HG03025 (cell line): ENCODE measurements around the gene RNF175.

Experiments
- ATAC-seq: cut with Tn5 transposase; IDR thresholded peaks from one replicate; pipeline ENCODE4 v1.9.1; 2021; ENCODE audit warnings: mild to moderate bottlenecking, moderate library complexity; ENCODE audit not compliant: unreplicated experiment, low FRiP score

Gene RNF175

GRCh38 chr4:153759407-153760316 is at the start of gene RNF175:
RNF175 (minus strand) TSS chr4:153760024; CDS start chr4:153759862, 162 bp downstream.
- ATAC-seq, result no peak

GRCh38 chr4:153809307-153809706 is 49.5 kb upstream of the RNF175 start:
- no peak for ATAC-seq

DNA sequence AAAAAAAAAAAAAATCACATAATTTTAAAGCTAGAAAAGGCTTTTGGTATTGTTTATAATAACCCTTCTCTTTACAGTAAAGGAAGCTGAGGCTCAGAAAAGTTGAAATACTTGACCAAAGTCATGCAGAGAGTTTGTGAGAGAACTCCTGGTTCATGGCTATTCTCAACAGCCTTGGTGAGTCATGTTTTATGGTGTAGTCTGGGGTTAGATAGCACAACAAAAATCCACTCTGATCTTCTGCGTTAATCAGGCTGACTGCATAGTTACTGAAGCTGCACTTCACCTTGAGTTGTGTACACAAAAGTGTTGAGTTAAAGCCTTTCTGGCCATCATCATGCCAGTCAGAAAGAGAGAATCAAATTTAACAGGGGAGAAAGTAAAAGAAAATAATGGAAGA is 48.4 kb upstream of the RNF175 start:
- no peak for ATAC-seq

- ATAC-seq, result no peak
Observed at GRCh38 chr4:153806073-153806472, 46.2 kb upstream of the RNF175 start.

GRCh38 chr4:153804722-153805121 is 44.9 kb upstream of the RNF175 start:
- ATAC-seq, result no peak

DNA sequence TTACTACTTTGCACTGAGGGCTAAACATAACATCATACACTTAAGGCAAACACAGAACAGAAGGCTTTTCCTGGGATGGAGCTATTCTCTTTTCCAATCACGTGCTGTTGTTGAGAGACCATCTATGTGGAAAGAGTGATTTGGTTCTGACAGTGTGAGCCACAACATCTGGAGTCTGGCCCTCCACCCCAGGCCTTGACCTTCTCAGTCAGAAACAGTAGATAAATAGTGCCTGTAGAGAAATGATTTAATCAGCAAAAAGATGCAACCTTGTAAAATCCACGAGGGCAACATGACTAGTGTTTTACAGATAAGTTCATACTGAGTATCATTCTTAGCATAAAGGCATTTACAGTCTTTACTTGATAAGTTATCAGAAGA is 39.9 kb upstream of the RNF175 start:
- ATAC-seq, result no peak

GRCh38 chr4:153798901-153799693 is 39.3 kb upstream of the RNF175 start:
- no peak for ATAC-seq

DNA sequence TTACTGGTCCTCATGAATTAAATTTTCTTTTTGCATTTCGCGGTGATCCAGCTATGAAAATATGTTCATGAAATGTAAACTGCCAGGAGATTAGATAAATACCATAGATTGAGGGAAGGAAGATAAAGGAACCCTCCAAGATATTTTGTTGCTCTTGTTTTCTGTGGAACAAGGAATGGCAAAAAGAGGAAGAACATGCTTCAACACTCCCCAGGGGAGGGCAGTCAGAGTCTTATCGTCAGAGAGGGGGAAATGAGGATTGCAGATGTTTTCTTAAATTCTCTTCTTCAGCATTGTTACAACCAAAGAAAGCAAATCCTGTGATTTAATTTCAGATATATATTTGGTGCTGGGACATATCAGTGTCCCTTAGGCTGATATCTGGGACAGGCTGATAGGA is 38.6 kb upstream of the RNF175 start:
- ATAC-seq, result no peak

DNA sequence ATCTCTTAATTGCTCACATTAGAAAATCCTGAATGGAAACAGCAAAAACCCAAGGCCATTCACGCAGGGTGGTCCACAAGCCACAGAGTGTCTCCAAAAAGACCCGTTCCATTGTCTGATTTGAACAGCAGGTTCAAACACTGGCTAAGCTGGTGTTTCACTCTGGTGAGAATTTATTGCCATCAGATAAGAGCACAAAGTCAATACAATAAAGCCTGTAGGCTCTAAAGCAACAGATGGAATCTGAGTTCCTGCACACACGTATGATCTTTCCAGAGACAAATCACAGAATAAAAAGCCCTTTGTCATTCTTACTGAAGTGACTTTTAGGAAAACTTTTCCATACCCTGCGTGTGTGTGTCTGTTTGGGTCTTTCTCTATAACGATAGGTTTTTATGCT is 34.2 kb upstream of the RNF175 start:
- no peak for ATAC-seq

DNA sequence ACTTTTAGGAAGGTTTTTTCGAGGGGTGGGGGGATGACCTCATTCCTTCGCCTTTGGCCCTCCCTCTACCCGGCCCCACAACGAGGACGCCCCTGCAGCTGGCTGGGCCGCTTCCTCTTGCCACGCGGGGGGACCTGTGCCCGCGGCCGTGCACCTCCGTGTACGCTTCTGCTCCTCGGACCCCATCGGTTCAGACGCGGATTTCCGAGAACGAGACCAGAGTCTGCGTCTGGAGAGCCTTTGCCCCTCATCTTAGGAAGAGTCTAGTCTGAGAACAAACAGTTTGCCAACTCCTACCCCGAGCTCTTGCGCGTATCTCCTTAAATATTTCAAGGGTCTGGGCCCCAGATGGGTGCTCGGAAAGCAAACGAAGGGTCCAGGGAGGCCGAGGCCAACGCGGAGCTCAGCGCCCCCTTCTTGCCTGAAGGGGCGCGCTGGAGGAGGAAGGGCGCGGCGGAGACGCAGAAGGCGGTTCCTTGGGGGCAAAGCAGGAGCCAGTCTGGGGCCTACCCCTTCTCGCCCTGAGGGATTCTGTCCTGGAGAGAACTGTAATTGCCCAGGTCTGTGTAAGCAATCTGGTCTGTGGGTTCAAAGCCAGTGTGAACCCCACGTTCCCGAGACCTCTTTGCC is 32.9 kb upstream of the RNF175 start:
- ATAC-seq, result no peak

DNA sequence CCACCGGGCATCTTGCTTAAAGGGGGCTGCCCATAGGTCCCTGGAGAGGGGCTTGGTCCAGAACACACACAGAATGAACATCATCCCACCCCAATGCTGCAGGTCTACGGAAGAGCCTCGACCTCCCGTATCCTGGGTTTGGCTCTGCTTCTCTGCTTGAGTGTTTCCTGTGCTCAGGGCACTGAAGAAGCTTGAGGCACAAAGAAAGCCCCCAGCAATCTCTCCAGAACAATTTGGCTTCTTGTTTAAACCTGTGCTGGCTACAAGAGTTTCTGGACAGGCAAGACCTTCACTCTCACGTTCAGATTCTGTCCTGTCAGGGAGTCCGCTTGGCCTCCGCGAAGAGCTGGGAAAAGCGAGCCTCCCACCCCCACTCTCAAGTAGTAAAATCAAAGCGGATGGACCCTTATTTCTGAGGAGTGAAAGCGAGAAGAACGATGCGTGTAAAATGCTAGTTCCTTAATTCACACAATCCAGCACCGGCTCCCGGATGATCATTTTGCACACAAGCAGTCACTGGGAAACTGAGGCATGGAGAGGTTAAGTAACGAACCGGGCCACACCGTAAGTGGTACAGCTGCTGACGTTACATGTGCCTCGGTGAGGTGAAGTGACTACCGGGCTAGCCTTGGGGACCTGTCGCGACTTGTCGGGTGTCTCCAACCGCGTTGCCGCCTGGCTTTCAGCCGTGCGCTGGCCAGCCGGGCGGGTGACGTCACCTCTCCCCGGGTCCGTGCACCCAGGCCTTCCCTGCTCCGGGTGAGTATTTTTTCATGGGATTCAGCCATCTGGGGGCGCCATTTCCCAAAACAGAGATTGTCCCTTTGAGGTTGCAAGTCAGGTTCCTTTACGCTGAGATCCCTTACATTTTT is 32.2 kb upstream of the RNF175 start:
- no peak for ATAC-seq

GRCh38 chr4:153790962-153791551 is 31.2 kb upstream of the RNF175 start:
- peak; percentile 45 for ATAC-seq

DNA sequence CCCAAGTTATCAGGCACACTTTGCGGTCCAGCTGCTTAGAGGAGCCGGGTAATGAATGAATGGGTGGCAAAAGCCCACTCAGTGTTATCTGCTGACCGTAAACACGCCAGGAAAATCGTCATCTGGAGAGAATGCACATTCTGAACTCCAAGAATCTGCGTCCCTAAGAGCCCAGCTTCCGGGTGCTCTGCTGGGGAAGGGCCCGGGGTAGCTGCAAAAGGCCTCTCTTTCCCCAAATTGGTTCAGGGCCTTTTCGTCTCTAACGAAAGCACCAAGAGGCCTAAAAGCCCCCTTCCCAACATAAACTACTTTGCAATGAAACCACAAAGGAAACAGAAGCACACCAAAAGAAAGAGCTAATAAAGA is 30.7 kb upstream of the RNF175 start:
- ATAC-seq, result no peak

GRCh38 chr4:153789741-153790499 is 30.1 kb upstream of the RNF175 start:
- ATAC-seq, result no peak

- ATAC-seq, result no peak
Observed at GRCh38 chr4:153788413-153789276, 28.8 kb upstream of the RNF175 start, which contains the start of gene SFRP2. SFRP2 (minus strand) TSS chr4:153789083; CDS start chr4:153788835, 248 bp downstream.

DNA sequence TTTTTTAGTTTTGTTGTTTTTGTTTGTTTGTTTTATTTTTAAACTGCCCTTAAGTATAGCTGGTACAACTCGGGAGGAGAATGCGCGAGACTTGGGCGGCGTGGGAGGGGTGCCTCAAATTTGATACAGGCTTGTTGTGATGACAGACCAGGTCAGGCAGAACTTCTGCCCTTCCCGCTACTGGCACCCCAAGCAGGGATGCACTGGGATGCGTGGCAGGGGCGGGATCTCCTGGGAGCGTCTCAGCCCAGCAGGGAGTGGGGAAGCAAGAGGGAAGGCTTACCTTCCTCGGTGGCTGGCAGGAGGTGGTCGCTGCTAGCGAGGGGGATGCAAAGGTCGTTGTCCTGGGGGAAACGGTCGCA is 28.2 kb upstream of the RNF175 start:
- ATAC-seq, result no peak

DNA sequence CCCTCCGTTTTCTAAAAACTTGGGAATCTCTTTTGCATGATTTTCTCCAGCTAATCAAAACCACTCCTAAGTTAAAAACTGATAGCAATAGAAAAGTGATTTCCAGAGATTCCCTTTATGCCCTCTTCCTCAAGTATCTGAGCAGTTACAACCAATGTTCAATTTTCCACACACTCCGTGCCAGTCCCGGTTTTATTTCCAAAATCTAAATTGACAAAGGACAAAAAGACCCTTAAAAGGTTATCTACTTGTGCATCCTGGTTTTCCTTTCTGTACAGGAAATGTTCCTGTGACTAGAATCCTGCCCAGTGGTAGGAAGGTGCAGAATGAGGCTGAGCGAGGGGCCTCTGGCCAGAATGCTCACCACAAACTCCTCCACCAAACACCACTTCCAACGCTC is 27.8 kb upstream of the RNF175 start:
- no peak for ATAC-seq

DNA sequence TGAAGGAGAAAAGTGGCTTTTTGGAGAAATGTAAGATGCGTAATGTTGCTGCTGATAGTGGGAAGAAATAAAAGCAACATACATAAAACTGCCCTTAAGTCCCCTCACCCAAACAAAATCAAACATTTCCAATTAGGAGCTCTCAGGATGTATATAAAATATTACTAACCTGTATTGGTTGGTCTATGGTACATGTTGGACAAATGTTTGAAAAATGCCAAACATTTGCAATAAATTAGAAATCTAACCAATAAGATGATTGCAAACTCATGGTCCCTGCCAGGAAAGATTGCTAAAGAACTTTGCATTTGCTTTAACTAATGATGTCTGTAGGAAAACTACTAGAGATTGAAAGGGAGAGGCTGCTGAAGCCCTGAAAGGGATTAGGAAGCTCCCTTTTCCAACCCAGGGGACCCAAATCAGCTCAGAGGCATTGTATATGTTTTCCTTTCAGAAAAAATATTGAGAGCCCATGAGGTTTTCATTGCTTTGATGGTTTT is 27.3 kb upstream of the RNF175 start:
- ATAC-seq, result no peak
